Progenitor cell of endocrine pancreas (in vitro differentiated cells): ENCODE results near the gene ZMYND8. TPM values are rescaled to one million over a fixed set of nuclear protein-coding genes. Genes with fewer than 3 reads are reported as not detected.
"Not testable (repeated sequence)": the region's sequence is repeated elsewhere in the genome, so short reads cannot be mapped to it uniquely, and the experiment has no call there.

Source experiments
- DNase-seq: peaks from one replicate; pipeline ENCODE4 v3.0.0; 2021; ENCODE audit warnings: low spot score; ENCODE audit not compliant: unreplicated experiment
- H3K27ac Mint-ChIP-seq: 2 replicates; pipeline ENCODE4 v1.8.0; 2021; ENCODE audit warnings: mild to moderate bottlenecking, moderate library complexity, mixed read lengths
- H3K27me3 Mint-ChIP-seq: 2 replicates; pipeline ENCODE4 v1.8.0; 2021; ENCODE audit warnings: mixed read lengths
- H3K36me3 Mint-ChIP-seq: 2 replicates; pipeline ENCODE4 v1.8.0; 2022; ENCODE audit warnings: mixed read lengths; ENCODE audit not compliant: insufficient read depth
- H3K4me1 Mint-ChIP-seq: 2 replicates; pipeline ENCODE4 v1.8.0; 2021; ENCODE audit warnings: low read depth, mixed read lengths
- H3K4me3 Mint-ChIP-seq: 2 replicates; pipeline ENCODE4 v1.8.0; 2021; ENCODE audit warnings: low read depth, mild to moderate bottlenecking, moderate library complexity, mixed read lengths
- H3K9me3 Mint-ChIP-seq: 2 replicates; pipeline ENCODE4 v1.8.0; 2021; ENCODE audit warnings: low read depth, mixed read lengths
- CTCF ChIP-seq: fragments of 200-600 bp; sonication (generic); IDR thresholded peaks from one replicate; pipeline ENCODE4 v1.5.0; 2021; ENCODE audit warnings: antibody characterized with exemption, mild to moderate bottlenecking; ENCODE audit not compliant: unreplicated experiment
- total RNA-seq: library from RNA; stranded (reverse); gene quantifications from 2 replicates; pipeline ENCODE4 v1.2.1, GENCODE V29; 2021

Gene ZMYND8
- total RNA-seq, 1 donor from 2014 or later: 102 TPM

- no peak for TF ChIP-seq CTCF
- no peak overlapping the region for H3K27ac Mint-ChIP-seq
- H3K4me3 Mint-ChIP-seq: no peak overlapping the region
- H3K27me3 Mint-ChIP-seq: no peaks in the 10 kb centered on the region
- H3K36me3 Mint-ChIP-seq: no peaks in the 10 kb centered on the region
- no peaks in the 10 kb centered on the region for H3K4me1 Mint-ChIP-seq
- no peaks in the 10 kb centered on the region for H3K9me3 Mint-ChIP-seq
- no peak for DNase-seq
Measured at GRCh38 chr20:47392721-47393073, 36.2 kb upstream of the ZMYND8 start.

GRCh38 chr20:47392015-47392720, 35.7 kb upstream of the ZMYND8 start:
- Mint-ChIP-seq H3K9me3 (no peaks in the 10 kb centered on the region), H3K27me3 (no peaks in the 10 kb centered on the region), H3K4me1 (no peaks in the 10 kb centered on the region), H3K4me3 (no peak overlapping the region), H3K27ac (no peak overlapping the region), H3K36me3 (no peaks in the 10 kb centered on the region)
- TF ChIP-seq CTCF: no peak
- no peak for DNase-seq

- DNase-seq: no peak
- Mint-ChIP-seq H3K36me3 (no peaks in the 10 kb centered on the region), H3K4me1 (no peaks in the 10 kb centered on the region), H3K27ac (no peak overlapping the region), H3K4me3 (no peak overlapping the region), H3K9me3 (no peaks in the 10 kb centered on the region), H3K27me3 (no peaks in the 10 kb centered on the region)
- TF ChIP-seq CTCF: no peak
Measured at GRCh38 chr20:47391276-47392010, 34.9 kb upstream of the ZMYND8 start.

GRCh38 chr20:47389867-47390347, 33.4 kb upstream of the ZMYND8 start:
- Mint-ChIP-seq H3K4me3 (no peak overlapping the region), H3K36me3 (no peaks in the 10 kb centered on the region)

GRCh38 chr20:47385968-47386367, 29.5 kb upstream of the ZMYND8 start:
- H3K36me3 Mint-ChIP-seq, H3K27me3 Mint-ChIP-seq, H3K4me3 Mint-ChIP-seq, H3K9me3 Mint-ChIP-seq, H3K27ac Mint-ChIP-seq, H3K4me1 Mint-ChIP-seq, DNase-seq: not testable (repeated sequence)

More at GRCh38 chr20:47389867-47390347, 33.4 kb upstream of the ZMYND8 start:
- Mint-ChIP-seq H3K4me1 (no peaks in the 10 kb centered on the region), H3K9me3 (no peaks in the 10 kb centered on the region), H3K27me3 (no peaks in the 10 kb centered on the region), H3K27ac (no peak overlapping the region)
- DNase-seq: no peak
- TF ChIP-seq CTCF: no peak
